Activated CD8-positive, alpha-beta memory T cell treated with anti-CD3 and anti-CD28 coated beads for 36 hours (primary cell): ENCODE data around the gene HMGCS2. TPM values are rescaled to one million over a fixed set of nuclear protein-coding genes. Genes with fewer than 3 reads are reported as not detected.

ENCODE experiments used
- CTCF ChIA-PET: fragments of 350-600 bp; sonication (Branson Sonifier 250); formaldehyde crosslinking; loops from one replicate; lab custom pipeline; 2021; ENCODE audit warnings: antibody characterized with exemption; lab: Charles Lee
- POLR2A ChIA-PET: fragments of 350-600 bp; sonication (Branson Sonifier 250); formaldehyde crosslinking; loops from one replicate; lab custom pipeline; 2021; ENCODE audit warnings: antibody characterized with exemption; lab: Charles Lee
- total RNA-seq, 2 experiments: library from RNA; stranded (reverse); gene quantifications; one replicate each; pipeline ENCODE4 v1.2.3, GENCODE V29; 2021

HMGCS2 gene
- total RNA-seq, 2 experiments from 2014 or later = not detected

- CTCF ChIA-PET = no interaction called here
- POLR2A ChIA-PET = no interaction called here
Measured at GRCh38 chr1:119771770-119772169, 3.1 kb upstream of the HMGCS2 start.

GRCh38 chr1:119771016-119771415 is 2.3 kb upstream of the HMGCS2 start:
- CTCF ChIA-PET = no interaction called here
- POLR2A ChIA-PET = no interaction called here

GRCh38 chr1:119767486-119767885 is 1.2 kb downstream of the HMGCS2 start:
- CTCF ChIA-PET = no interaction called here

GRCh38 chr1:119766374-119766794 is 2.3 kb downstream of the HMGCS2 start:
- POLR2A ChIA-PET = no interaction called here
- CTCF ChIA-PET = no interaction called here

More at GRCh38 chr1:119767486-119767885, 1.2 kb downstream of the HMGCS2 start:
- POLR2A ChIA-PET = no interaction called here

GRCh38 chr1:119764220-119764619 is 4.5 kb downstream of the HMGCS2 start:
- ChIA-PET CTCF (no interaction called here), POLR2A (no interaction called here)

GRCh38 chr1:119762953-119763352 is 5.8 kb downstream of the HMGCS2 start:
- ChIA-PET POLR2A (no interaction called here), CTCF (no interaction called here)

GRCh38 chr1:119762409-119762808 is 6.3 kb downstream of the HMGCS2 start:
- ChIA-PET POLR2A (no interaction called here), CTCF (no interaction called here)

GRCh38 chr1:119758584-119758983 is 10.1 kb downstream of the HMGCS2 start:
- CTCF ChIA-PET = no interaction called here

GRCh38 chr1:119752592-119752991 is 16.1 kb downstream of the HMGCS2 start:
- ChIA-PET CTCF (no interaction called here), POLR2A (no interaction called here)

More at GRCh38 chr1:119758584-119758983, 10.1 kb downstream of the HMGCS2 start:
- POLR2A ChIA-PET = no interaction called here

- CTCF ChIA-PET = no interaction called here
- POLR2A ChIA-PET = interaction anchor here (0.6 kb wide), 1 partner anchor 20 kb away, joined by 7 read pairs; no protein-coding TSS in a partner anchor
Measured at GRCh38 chr1:119748040-119748439, 20.7 kb downstream of the HMGCS2 start.

- ChIA-PET CTCF (no interaction called here), POLR2A (no interaction called here)
Measured at GRCh38 chr1:119747451-119747850, 21.3 kb downstream of the HMGCS2 start.

GRCh38 chr1:119745034-119745433 is 23.7 kb downstream of the HMGCS2 start:
- ChIA-PET CTCF (interaction anchor here (1.0 to 1.8 kb wide), 3 partner anchors 10 to 64 kb away, joined by 3 to 11 read pairs (median 5); no protein-coding TSS in a partner anchor), POLR2A (no interaction called here)

- POLR2A ChIA-PET = no interaction called here
- CTCF ChIA-PET = interaction anchor here (0.8 to 1.8 kb wide), 4 partner anchors 10 to 114 kb away, joined by 3 to 11 read pairs (median 4); no protein-coding TSS in a partner anchor
Measured at GRCh38 chr1:119744598-119744942, 24.1 kb downstream of the HMGCS2 start.

- ChIA-PET CTCF (interaction anchor here (0.8 to 1.8 kb wide), 5 partner anchors 9 to 115 kb away, joined by 3 to 11 read pairs (median 3); no protein-coding TSS in a partner anchor), POLR2A (no interaction called here)
Measured at GRCh38 chr1:119743776-119744597, 24.7 kb downstream of the HMGCS2 start.

- ChIA-PET CTCF (interaction anchor here (1.1 to 1.8 kb wide), 3 partner anchors 9 to 67 kb away, joined by 3 to 11 read pairs (median 5); no protein-coding TSS in a partner anchor), POLR2A (no interaction called here)
Measured at GRCh38 chr1:119743308-119743707, 25.4 kb downstream of the HMGCS2 start.

- ChIA-PET CTCF (no interaction called here), POLR2A (no interaction called here)
Measured at GRCh38 chr1:119742677-119743076, 26.0 kb downstream of the HMGCS2 start.

GRCh38 chr1:119742202-119742601 is 26.5 kb downstream of the HMGCS2 start:
- ChIA-PET POLR2A (no interaction called here), CTCF (no interaction called here)

- ChIA-PET POLR2A (no interaction called here), CTCF (no interaction called here)
Measured at GRCh38 chr1:119740896-119741780, 27.6 kb downstream of the HMGCS2 start.

GRCh38 chr1:119740261-119740660 is 28.4 kb downstream of the HMGCS2 start:
- POLR2A ChIA-PET = no interaction called here
- CTCF ChIA-PET = no interaction called here

- ChIA-PET POLR2A (no interaction called here), CTCF (no interaction called here)
Measured at GRCh38 chr1:119739150-119739549, 29.6 kb downstream of the HMGCS2 start.
